ENCODE results near the gene SLC39A12.
"Not testable (repeated sequence)": the region's sequence is repeated elsewhere in the genome, so short reads cannot be mapped to it uniquely, and the experiment has no call there.

Gene SLC39A12

GRCh38 chr10:17951868-17952371, at the start of gene SLC39A12:
TSS of gene SLC39A12 (plus strand) at chr10:17951918. CDS start at chr10:17953277, 1,359 bp downstream.
- no peak for DNase-seq

GRCh38 chr10:17904564-17904963, 47.2 kb upstream of the SLC39A12 start:
- DNase-seq = no peak

GRCh38 chr10:17905491-17905890, 46.2 kb upstream of the SLC39A12 start:
- DNase-seq = no peak

GRCh38 chr10:17906002-17906401, 45.7 kb upstream of the SLC39A12 start:
- DNase-seq = no peak

- peak; percentile 66 for DNase-seq
These were observed 44.1 kb upstream of the SLC39A12 start for GRCh38 chr10:17907641-17908040.

- DNase-seq = peak; percentile 26
These were observed 41.5 kb upstream of the SLC39A12 start for GRCh38 chr10:17910125-17910789.

- DNase-seq = no peak
These were observed 39.0 kb upstream of the SLC39A12 start for GRCh38 chr10:17912754-17913153.

- DNase-seq = no peak
These were observed 38.1 kb upstream of the SLC39A12 start for GRCh38 chr10:17913604-17914003.

- DNase-seq = no peak
These were observed 37.3 kb upstream of the SLC39A12 start for GRCh38 chr10:17914169-17915045.

GRCh38 chr10:17915181-17915580, 36.5 kb upstream of the SLC39A12 start:
- no peak for DNase-seq

- DNase-seq = no peak
These were observed 33.4 kb upstream of the SLC39A12 start for GRCh38 chr10:17918187-17918903.

GRCh38 chr10:17921378-17921777, 30.3 kb upstream of the SLC39A12 start:
- no peak for DNase-seq

- DNase-seq = no peak
These were observed 28.0 kb upstream of the SLC39A12 start for GRCh38 chr10:17923728-17924127.

- DNase-seq = no peak
These were observed 8.5 kb upstream of the SLC39A12 start for GRCh38 chr10:17943033-17943745.

- not testable (repeated sequence) for DNase-seq
These were observed 1.4 kb upstream of the SLC39A12 start for GRCh38 chr10:17950269-17950668.

- peak; percentile 36 for DNase-seq
These were observed 992 bp upstream of the SLC39A12 start for GRCh38 chr10:17950726-17951125.

GRCh38 chr10:17954372-17954771, 2.7 kb downstream of the SLC39A12 start:
- DNase-seq = not testable (repeated sequence)

- DNase-seq = no peak
These were observed 3.1 kb downstream of the SLC39A12 start for GRCh38 chr10:17954861-17955260.

- no peak for DNase-seq
These were observed 6.3 kb downstream of the SLC39A12 start for GRCh38 chr10:17958049-17958448.

- DNase-seq = no peak
These were observed 8.2 kb downstream of the SLC39A12 start for GRCh38 chr10:17959870-17960269.

GRCh38 chr10:17961551-17962422, 10.1 kb downstream of the SLC39A12 start:
- DNase-seq = no peak

- DNase-seq = no peak
These were observed 11.7 kb downstream of the SLC39A12 start for GRCh38 chr10:17963431-17963830.

Data from retina (tissue), 1 donor.